Activated CD4-positive, alpha-beta T cell treated with anti-CD3 and anti-CD28 coated beads, Interleukin-2, amount 50 U/mL, for 24 hours (primary cell): ENCODE data around the gene NRAP.

Experiments
- DNase-seq, 2 donors: peaks; one replicate each; pipeline ENCODE4 v3.0.0-alpha.2; 2020; ENCODE audit warnings: low read depth in 1 of 2, low spot score in 1 of 2

Gene NRAP, protein sequence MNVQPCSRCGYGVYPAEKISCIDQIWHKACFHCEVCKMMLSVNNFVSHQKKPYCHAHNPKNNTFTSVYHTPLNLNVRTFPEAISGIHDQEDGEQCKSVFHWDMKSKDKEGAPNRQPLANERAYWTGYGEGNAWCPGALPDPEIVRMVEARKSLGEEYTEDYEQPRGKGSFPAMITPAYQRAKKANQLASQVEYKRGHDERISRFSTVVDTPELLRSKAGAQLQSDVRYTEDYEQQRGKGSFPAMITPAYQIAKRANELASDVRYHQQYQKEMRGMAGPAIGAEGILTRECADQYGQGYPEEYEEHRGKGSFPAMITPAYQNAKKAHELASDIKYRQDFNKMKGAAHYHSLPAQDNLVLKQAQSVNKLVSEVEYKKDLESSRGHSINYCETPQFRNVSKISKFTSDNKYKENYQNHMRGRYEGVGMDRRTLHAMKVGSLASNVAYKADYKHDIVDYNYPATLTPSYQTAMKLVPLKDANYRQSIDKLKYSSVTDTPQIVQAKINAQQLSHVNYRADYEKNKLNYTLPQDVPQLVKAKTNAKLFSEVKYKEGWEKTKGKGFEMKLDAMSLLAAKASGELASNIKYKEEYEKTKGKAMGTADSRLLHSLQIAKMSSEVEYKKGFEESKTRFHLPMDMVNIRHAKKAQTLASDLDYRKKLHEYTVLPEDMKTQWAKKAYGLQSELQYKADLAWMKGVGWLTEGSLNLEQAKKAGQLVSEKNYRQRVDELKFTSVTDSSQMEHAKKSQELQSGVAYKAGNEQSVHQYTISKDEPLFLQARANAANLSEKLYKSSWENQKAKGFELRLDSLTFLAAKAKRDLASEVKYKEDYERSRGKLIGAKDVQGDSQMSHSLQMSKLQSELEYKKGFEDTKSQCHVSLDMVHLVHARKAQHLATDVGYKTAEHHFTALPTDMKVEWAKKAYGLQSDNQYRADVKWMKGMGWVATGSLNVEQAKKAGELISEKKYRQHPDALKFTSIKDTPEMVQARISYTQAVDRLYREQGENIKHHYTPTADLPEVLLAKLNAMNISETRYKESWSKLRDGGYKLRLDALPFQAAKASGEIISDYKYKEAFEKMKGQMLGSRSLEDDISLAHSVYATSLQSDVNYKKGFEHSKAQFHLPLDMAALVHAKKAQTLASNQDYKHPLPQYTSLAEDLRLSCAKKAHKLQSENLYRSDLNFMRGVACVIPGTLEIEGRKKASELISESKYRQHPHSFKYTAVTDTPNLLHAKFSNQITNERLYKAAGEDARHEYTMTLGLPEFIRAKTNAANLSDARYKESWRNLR (N-terminal part only)

DNA sequence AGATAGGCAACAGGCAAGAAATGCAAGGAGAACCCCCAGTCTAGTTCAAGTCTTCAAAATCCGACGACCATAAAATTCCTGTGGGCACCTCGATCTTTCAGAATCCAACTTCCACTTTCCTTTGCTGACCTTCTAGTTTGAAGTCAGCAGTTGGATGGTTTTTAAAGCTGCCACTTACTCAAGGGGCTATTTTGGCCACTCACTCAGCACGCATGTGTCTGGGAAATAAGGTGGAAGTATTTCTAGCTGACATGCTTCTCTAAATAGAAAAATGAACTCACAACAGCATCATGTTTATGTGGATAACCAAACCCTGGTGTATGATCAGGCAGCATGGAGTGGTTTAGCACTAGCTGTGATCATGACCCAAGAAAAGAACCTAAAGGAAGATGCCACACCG lies at the start of gene NRAP:
Gene NRAP, minus strand, starts transcription at position 134 of the 400 bp plus-strand sequence. CDS start 159 bp downstream, outside the sequence.
- no peak for DNase-seq

DNA sequence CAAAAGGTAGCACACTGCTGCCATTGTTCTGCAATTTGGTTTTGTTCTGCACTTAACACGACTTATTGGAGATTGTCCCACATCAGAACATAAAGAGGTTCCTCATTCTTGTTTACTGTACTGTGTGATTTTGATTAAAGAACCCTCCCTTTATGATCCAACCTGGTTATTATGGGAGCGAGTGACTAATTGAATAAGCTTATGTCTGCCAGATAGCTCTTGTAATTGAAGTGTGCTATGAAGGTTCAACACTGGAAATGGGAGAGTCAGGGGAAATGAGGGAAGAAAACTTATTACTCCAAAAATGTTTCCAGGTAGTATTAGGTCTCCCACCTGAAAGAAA lies 49.8 kb upstream of the NRAP start:
- DNase-seq: no peak

DNA sequence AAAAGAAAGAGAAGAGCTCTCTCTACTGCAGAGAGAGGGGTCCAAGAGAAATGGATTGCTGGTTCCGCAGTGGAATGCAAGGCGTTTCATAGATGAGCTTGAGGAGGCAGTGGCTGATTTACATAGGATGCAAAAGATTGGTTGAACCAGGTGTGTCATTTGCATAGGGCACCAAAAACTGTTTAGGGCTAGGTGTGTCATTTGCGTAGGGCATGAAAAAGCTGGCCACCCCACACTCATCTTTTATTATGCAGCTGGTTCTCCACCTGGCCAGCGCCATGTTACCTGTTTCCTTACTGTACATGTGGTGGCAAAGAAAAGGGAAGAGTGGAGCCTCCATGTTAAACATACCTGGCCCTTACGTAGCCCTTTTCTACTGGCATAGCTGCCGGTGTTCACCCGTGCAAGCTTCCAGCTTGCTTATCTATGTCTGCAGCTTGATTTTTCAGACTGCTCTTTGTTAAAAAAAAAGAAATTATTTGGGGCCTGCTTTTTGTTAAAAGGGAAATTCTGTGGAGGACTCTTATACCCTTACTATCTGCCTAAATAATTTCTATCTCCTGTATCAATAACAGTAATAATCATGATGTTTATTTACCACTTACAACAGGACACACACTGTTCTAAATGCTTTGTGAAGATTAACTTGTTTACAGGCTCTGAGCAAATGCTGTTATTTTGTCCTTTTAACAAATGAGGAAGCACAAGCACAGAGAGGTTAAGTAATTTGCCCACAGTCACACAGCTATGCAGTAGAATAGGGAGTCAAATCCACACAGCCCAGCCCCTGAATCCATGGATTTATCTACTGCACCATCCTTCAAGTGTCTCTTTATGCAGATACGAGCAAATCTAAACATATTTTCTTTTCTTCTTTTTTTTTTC lies 49.2 kb upstream of the NRAP start:
- DNase-seq: no peak

DNA sequence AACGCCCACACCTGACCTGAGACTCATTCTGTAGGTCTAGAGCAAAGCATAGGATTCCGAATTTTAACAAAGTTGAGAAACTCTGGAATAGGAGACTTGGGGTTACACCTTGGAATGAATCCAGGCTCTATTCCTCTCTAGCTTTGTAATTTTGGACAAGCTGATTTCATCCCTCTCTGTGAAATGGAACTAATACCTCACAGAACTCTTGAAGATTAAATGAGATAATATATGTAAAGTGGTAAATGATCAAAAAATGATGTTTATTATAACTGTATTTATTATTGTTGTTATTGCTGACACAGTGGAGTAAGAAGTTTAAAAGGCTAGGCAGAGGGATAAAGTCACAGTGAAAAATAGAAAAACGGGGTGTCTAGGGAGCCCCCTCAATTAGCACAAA lies 48.2 kb upstream of the NRAP start:
- no peak for DNase-seq

DNA sequence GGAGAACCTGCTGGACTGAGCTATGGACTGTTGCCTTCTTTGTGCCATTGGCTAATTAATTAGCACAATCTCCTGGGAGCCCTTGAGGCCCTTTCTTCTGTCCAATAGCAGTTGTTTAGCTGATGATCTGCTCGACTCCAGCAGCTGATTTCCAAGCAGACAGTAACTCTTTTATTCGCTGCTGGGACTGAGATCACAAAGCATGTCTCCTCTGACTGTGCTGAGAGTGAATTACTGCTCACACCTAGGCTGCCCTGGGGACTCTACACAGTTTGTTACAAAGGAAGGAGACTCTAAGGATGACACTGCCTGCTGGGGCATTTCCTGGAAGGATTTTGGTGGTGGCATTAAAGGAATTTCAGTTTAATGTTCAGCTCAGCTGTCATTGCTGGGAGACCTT lies 47.3 kb upstream of the NRAP start:
- no peak for DNase-seq

DNA sequence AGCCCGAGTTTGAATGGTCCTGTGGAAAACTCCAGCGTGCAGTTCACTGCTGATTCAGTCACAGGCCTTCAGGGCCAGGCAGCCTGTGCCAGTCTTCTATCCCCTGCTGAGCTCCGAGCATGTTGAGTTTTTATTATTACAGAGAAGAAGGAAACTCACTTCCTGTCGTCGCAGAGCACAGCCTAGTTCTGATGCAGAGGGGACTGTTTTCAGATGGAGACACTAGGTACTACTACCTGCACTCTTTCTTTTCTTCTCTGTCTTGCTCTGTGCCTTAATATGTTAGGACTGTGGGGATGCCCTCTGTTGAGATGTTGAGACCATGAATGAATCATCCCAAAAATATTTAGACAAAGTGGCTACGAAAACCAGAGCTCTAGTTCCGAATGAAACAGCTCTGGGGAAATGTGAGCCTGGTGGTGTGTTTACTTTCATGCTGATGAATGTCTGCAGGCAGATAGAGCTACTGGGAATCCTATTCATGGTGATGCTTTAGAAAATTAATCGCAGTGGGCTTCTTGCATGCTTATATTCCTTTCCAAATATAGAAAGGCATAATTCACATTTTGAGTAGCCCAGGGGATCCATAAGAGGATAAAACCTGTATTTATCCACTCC lies 45.5 kb upstream of the NRAP start:
- no peak for DNase-seq

DNA sequence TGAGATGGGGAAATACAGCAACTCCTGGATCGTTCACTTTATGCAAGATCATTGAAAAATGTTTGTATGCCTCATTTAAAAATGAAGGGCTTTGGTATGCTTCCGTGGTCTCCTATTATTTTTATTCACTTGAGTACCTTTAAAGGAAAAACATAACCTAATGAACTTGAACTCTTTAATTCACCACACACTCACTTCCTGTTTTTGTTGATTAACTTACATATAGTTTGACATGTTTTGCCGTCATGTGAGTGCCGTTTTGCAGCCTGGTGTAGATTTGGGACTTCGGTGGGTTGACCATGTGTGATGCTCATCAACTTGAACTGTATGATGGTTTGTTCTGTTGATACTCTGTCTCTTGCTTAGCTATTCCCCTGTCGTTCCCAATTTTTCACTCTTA lies 44.8 kb upstream of the NRAP start:
- no peak for DNase-seq

DNA sequence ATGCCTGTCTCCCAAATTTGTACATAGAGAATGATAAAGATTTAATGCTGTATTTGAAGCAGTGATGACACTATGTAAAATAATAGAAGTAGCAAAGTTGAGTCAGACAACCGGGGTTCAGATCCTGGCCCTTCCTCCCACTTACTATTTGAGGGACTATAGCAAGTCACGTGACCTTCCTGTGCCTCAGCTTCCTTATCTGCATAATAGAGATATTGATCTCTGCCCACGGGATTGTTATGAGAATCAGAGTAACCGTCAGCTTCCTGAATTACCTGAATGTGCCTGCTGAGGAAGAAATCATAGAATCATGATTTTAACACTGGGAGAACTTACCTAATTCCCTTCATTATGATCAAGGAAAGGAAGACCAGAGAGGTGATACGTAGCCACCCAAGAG lies 42.8 kb upstream of the NRAP start:
- DNase-seq: no peak

DNA sequence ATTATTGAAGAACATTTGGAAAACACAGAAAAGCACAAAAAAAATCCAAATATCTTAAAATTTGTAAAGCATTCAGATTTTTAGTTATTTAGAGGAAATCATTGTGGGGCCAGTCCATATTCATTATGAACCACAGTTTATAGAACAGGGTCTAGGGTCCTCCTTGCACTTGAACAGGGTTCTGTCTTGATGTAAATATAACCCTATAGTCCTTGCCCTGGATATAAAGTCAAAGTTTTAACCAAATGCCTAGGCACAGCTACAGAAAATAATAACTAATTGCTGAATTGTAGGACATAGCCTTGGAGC lies 41.5 kb upstream of the NRAP start:
- no peak for DNase-seq

DNA sequence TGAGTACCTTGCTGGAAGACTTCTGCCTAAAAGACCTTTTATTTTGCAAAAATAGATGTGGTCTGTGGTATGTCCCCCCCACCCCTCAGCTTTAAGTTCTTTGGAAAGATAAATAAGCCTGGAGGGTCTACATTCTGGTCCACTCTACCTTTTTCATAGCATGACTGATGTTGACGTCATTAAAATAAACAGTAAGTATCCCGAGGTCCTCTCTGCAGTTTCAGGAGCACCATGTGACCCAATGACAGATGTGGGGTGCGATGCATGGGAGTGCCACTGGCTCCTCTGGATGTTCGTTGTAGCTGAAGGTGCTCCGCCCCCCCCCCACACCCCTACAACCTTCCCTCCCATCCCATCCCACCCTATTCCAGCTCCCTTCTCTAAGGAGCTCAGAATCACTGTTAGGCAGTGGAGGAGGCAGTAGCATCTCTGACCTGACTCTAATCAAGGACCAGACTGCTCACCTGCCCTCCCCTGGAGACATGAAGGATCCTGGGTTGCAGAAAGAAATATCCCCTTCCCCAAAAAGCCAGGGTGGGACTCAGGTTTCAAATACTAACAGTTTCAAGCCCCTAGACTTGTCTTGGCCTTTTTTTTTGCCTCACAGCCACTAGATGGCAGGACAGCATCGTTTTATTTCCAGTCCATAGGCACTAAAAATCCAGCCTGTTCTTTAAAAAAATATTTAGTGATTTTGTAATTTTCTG lies 40.9 kb upstream of the NRAP start:
- no peak for DNase-seq

DNA sequence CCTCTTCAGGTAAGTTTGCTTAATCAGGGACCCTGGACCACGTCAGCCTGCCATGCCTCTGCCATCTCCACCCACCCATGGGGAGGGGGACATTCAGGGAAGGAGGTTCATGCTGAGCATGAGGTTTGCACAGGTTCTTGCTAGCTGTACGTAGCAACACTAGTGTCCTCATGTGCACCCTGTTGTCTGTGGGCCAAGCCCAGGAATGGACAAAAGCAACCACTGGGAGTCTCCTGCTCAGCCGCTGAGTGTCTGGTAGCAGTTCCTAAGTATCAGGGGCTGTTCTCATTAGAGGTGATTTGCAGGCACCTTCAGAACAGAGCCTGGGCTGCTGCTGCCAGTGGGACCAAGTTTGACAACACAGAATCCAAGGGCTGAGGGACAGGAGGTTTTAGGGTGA lies 33.8 kb upstream of the NRAP start:
- no peak for DNase-seq

DNA sequence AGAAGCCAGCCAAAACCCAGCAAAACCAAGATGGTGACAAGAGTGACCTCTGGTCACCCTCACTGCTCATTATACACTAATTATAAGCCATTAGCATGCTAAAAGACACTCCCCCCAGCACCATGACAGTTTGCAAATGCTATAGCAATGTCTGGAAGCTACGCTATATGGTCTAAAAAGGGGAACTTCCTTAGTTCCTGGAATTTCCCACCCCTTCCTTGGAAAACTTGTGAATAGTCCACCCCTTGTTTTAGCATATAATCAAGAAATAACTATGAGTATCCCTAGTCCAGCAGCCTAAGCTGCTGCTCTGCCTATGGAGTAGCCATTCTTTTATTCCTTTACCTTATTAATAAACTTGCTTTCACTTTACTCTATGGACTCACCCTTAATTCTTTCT lies 31.9 kb upstream of the NRAP start:
- no peak for DNase-seq

DNA sequence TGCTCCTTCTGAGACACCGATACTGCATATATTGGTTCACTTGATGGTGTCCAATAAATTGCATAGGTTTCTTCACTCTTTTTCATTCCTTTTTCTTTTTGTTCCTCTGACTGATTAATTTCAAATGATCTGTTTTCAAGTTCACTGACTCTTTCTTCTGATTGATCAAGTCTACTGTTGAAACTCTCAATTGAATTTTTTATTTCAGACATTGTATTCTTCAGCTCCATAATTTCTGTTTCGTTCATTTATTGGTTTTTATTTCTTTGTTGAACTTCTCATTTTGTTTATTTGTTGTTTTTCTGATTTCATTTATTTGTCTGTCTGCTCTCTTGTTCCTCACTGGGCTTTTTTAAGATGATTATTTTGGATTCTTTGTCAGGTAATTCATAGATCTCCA lies 29.5 kb upstream of the NRAP start:
- no peak for DNase-seq

DNA sequence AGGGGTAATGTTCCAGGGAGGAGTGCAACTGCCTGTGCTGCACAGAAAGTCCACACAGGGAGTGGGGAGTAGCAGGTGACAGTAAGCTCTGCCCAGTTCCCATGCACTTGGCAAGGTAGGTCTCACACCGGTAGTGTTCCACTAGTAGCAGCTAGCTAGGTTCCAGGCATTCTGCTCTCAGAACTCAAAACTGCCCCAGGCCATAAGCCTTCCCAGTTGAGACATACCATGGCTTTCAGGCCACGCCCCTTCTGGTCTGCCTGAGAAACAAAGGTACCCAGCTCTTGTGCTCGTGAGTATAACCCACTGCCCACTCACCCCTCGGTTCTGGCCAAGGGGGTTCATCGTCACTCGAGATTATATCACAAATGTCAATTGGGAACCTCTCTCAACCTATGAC lies 28.4 kb upstream of the NRAP start:
- DNase-seq: no peak

DNA sequence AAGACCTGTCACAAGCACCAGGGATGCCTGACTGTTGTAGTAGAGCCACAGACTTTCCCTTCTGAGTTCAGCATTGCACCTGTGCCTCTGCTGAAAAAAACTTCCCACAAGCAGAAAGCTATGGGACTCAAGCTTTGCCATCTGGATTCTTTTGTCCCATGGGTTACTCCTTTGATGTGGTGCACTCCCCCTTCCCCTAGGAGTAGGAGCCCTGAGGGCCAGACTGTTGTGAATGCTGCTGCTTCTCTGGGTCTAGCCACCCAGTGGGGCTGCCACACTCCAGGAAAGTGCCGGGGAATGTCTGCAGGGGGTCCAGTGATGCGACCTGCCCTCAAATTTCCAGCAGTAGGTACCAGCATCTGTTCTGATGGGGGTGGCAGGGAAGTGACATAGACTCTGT lies 27.5 kb upstream of the NRAP start:
- DNase-seq: no peak

DNA sequence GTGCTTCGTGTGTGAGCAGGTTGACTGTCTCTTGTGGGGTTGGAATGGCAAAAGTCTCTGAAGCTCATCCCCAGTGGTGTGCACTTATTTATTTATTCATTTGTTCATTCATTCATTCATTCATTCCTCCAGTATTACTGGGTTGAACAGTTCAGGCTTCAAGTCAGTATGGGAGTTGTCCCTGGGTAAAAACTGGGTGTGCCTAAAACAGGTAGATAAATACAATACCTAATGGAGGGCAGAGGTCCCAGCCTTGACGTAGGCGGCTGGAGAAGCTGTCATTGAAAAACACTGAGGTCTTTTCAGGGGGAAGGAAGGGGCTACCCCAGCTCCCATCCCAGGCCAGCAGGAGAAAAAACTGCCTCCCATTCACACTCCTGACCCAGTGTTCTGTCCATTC lies 26.9 kb upstream of the NRAP start:
- no peak for DNase-seq

DNA sequence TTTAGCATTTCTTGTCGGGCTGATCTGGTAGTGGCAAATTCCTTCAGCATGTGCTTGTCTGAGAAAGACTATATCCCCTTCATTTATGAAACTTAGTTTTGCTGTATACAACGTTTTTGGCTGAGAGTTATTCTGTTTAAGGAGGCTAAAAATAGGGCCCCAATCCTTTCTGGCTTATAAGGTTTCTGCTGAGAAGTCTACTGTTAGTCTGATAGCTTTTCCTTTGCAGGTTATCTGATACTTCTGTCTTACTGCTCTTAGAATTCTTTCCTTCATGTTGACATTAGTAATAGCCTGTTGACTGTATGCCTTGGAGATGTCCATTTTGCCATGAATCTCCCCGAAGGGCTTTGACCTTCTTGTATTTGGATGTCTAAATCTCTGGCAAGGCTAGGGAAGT lies 25.7 kb upstream of the NRAP start:
- no peak for DNase-seq

DNA sequence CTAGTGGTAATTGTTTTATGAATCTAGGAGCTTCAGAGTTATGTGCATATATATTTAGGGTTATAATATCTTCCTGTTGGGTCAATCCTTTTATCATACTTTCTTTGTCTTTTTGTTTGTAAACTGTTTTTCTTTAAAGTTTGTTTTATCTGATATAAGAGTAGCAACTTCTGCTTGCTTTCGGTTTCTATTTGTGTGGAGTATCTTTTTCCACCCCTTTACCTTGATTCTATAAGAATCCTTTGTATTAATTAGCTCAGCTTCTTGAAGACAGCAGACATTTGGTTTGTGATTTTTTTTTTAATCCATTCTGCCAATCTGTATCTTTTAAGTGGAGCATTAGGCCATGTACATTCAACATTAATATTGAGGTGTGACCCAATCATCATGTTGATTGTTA lies 25.2 kb upstream of the NRAP start:
- no peak for DNase-seq

DNA sequence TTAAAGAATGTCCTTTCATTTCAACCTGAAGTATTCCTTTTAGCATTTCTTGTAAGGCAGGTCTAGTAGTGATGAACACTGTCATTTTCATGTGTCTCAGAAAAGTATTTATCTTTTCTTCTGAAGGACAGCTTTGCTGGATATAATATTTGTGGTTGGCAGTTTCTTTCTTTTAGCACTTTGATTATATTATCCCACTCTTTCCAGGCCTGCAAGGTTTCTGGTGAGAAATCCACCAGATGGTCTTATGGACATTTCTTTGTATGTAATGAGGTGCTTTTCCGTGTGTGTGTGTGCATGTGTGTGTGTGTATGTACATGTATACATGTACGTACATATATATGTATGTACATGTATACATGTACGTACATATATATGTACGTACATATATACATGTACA lies 23.2 kb upstream of the NRAP start:
- DNase-seq: no peak

DNA sequence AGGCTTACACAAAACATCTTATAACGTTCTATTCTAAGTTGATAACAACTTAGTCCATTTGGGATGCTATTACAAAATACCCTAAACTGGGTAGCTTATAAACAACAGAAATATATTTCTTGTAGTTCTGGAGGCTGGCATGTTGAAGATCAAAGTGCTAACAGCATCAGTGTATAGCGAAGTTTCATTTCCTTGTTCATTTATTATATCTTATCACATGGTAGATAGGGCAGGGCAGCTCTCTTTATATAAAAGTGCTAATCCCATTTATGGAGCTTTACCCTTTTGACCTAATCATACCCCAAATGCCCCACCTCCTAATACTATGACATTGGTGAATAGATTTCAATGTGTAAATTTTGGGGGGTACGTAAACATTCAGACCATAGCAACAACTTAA lies 22.2 kb upstream of the NRAP start:
- no peak for DNase-seq
